HG03442 (cell line): ENCODE results near the gene RNPEP.
"Not testable (repeated sequence)": the region's sequence is repeated elsewhere in the genome, so short reads cannot be mapped to it uniquely, and the experiment has no call there.

Experiments used
- ATAC-seq: cut with Tn5 transposase; IDR thresholded peaks from one replicate; pipeline ENCODE4 v1.9.1; 2021; ENCODE audit warnings: mild to moderate bottlenecking, moderate library complexity; ENCODE audit not compliant: unreplicated experiment

Gene RNPEP, protein sequence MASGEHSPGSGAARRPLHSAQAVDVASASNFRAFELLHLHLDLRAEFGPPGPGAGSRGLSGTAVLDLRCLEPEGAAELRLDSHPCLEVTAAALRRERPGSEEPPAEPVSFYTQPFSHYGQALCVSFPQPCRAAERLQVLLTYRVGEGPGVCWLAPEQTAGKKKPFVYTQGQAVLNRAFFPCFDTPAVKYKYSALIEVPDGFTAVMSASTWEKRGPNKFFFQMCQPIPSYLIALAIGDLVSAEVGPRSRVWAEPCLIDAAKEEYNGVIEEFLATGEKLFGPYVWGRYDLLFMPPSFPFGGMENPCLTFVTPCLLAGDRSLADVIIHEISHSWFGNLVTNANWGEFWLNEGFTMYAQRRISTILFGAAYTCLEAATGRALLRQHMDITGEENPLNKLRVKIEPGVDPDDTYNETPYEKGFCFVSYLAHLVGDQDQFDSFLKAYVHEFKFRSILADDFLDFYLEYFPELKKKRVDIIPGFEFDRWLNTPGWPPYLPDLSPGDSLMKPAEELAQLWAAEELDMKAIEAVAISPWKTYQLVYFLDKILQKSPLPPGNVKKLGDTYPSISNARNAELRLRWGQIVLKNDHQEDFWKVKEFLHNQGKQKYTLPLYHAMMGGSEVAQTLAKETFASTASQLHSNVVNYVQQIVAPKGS

DNA sequence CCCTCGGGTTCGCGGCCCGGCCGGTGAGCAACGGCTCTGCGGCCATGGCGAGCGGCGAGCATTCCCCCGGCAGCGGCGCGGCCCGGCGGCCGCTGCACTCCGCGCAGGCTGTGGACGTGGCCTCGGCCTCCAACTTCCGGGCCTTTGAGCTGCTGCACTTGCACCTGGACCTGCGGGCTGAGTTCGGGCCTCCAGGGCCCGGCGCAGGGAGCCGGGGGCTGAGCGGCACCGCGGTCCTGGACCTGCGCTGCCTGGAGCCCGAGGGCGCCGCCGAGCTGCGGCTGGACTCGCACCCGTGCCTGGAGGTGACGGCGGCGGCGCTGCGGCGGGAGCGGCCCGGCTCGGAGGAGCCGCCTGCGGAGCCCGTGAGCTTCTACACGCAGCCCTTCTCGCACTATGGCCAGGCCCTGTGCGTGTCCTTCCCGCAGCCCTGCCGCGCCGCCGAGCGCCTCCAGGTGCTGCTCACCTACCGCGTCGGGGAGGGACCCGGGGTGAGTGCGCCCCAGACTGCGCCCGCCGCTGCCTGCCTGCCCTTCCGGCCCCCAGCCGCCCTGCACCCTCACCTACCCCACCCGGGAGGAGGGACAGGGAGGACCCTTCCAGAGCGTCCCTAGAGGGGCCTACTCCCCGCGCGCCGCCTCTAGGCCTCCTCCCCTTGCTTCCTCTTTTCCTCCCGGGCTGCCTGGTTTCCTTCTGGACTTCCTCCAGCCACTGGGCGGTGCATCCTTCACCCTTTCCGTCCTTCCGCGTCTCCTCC is at the start of gene RNPEP:
Gene RNPEP (plus strand): TSS at position 26 of the 757 bp plus-strand sequence. CDS start 19 bp downstream, at position 45.
- peak; percentile 74 for ATAC-seq

- no peak for ATAC-seq
These were observed 48.5 kb upstream of the RNPEP start for GRCh38 chr1:201933840-201934430.

GRCh38 chr1:201937624-201938213 is 44.7 kb upstream of the RNPEP start:
- no peak for ATAC-seq

DNA sequence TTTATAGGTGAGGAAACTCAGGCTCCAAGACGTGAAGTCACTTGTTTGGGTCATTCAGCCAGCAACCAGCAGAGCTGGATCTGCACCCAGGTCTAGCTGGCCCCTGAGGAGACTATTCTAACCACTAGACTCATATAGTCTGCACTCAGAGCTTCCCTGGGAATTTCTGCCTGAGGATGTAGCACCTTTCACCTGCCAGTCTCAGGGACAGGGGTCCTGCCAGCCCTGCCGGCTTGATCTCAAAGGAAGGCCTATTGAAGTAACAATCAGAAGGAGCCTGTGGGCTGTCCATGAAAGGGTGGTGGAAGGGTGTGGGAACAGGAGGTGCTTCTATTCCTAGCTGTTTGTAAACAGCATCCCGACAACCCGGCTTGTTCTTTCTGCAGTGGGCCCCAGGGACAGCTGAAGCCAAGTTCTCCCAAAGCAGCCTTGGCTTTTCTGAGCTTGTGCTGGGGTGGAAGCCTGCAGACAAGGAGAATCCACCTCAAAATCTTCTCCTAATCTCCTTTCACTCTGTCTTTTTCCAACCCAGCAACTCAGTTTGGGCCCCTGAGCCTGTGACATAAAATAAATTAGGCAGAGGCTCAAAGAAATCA is 43.9 kb upstream of the RNPEP start:
- no peak for ATAC-seq

GRCh38 chr1:201939148-201939547 is 43.3 kb upstream of the RNPEP start:
- no peak for ATAC-seq

- ATAC-seq = no peak
These were observed 42.9 kb upstream of the RNPEP start for GRCh38 chr1:201939574-201939973.

GRCh38 chr1:201940316-201940715 is 42.1 kb upstream of the RNPEP start:
- not testable (repeated sequence) for ATAC-seq

GRCh38 chr1:201941420-201942128 is 40.9 kb upstream of the RNPEP start:
- ATAC-seq = no peak

DNA sequence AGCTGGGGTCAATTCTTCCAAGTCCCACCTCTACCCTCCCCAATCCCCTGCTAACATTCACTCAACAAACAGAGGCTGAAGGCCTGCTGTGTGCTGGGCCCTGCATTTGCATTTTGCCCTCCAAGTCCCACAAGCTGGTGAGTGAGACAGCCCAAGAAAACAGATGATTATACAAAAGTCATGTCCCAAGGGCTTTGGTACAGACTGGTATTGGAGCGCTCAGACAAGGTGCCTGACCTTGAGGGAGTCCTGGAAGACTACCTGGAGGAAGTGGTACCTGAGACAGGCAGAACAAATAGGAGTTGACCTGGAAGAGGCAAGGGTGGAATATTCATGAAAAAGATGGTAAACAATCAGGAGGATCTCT is 40.3 kb upstream of the RNPEP start:
- ATAC-seq = no peak

- ATAC-seq = no peak
These were observed 38.4 kb upstream of the RNPEP start for GRCh38 chr1:201944002-201944401.

DNA sequence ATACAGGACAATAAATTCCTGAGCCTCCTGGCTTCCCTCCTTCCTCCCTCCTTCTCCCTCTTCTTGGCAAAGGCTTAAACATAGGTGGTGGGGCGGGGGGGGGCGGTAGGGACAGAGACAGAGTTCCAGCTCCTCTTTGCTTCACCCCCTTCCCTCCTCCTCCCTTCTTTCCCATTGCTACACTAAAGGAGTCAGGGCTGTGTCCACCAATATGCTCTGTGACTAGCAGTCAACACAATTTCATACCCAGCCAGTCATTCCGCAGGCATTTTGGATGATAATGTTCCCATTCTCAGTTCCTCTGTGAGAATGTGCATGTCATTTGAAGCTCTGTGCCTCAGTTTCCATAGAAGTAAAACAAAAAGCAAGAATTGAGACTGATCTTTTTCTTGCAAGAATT is 37.8 kb upstream of the RNPEP start:
- ATAC-seq = no peak

DNA sequence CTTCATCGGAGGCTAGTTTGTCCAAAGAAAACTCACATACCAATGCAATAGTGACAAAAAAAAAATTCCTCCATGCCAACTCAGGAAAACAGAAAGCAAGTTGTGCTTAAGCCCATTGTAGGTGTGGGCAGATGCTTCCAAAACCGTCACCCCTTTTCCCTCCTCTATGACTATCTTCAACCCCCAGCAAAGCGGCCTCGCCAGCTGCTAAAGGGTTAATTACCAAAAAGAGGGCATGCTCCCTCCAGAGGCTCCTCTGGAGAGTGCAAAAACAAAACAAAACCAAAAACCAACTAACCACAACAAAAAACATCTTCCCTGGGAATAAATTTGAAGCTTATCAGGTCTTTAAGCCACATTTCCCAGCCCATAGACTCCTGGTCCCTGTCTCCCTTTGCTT is 37.3 kb upstream of the RNPEP start:
- ATAC-seq = no peak

DNA sequence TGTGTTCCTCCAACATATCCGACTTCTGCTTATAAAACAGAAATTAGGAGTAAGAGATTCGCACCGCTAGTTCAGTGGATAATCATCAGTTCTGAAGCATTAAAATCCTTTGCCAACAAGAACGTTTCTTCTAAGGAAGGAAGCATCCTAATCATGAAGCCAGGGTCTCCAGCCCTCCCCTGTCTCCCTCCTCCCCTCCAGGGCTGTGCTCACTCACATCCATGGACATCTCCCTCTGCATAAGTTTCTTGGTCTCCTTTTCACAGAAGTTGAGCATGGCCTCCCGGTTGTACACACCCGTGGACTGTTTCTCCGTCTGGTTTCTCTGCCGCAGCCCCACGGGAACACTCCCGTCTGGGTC is 36.6 kb upstream of the RNPEP start:
- no peak for ATAC-seq

DNA sequence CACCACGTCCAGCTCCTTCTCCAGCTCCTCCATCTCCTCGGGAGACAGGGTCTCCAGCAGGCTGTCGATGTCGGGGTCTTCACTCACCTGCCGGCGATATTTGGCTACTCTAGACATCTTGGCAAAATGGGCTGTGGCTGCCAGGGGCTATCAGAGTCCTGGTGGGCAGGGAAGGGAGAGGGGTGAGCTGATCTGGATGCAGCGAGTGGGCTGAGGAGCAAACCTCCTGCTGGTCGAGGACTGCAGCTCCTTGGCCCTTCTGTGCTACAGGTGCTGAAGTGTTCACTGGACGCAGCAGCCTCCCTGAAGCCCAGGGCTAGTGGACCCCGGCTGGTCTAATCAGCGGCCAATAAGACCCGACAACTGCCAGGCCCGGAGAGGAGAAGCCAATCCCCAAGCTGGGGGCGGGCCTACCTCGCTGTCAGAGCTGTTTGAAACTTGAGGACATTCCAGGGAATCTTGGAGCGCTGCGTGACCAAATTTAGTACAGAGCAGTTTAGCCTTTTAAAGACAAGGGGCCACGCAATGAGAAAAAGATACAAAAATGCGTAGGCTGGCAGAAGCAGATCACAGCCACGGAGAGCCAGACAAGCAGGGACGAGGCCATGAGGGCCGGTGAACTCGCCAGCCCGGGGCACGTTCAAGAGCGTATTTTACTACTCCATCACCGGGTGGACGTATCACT is 36.1 kb upstream of the RNPEP start, which contains the start of gene LMOD1:
Gene LMOD1 (minus strand): TSS at position 325 of the 685 bp plus-strand sequence. CDS start 208 bp downstream, at position 117.
- no peak for ATAC-seq

DNA sequence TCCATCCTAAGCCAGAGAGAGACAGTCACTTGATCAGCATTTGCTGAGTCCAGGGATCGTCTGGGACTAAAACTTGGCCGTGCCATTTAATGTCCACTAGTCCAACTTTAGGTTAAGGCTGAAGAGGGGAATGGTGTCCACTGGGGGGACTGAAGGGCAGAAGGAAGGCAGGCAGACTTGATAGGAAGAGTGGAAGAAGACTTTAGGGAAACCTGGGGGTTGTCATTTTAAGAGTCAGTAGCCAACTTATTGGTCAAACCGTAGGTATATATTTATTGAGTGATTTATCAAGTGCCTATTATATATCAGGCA is 34.8 kb upstream of the RNPEP start:
- no peak for ATAC-seq

DNA sequence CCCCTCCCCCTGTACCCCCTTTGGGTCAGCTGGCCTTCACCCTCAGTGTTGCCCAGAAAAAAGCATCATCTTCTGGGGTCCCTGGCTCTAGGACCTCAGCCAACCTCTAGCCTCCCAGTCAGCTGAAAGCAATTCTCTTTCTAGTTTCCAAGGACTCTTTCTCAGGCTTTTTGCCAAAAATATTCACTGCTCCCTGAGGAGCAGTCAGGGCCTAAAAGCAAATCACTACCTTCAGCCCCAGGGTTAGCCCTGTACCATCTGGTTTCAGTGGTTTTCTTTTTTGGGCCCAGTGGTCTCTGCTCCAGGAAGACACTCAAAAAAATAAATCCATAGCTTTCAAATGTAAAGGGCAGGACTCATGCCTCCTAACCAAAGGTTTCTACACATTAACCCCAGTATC is 33.0 kb upstream of the RNPEP start:
- no peak for ATAC-seq

- ATAC-seq = no peak
These were observed 28.0 kb upstream of the RNPEP start for GRCh38 chr1:201954263-201955008.

- ATAC-seq = peak; percentile 97
These were observed 27.3 kb upstream of the RNPEP start, which contains the start of gene TIMM17A for GRCh38 chr1:201955009-201955728. Gene TIMM17A, plus strand, starts transcription at chr1:201955503. Its CDS starts 24 bp downstream, at chr1:201955527.
